ENCODE data around the gene DLGAP4.
A peak's percentile ranks its signal among the peaks of the same experiment; 100 is the strongest.
"Not testable (repeated sequence)": the region's sequence is repeated elsewhere in the genome, so short reads cannot be mapped to it uniquely, and the experiment has no call there.

DLGAP4 gene

DNA sequence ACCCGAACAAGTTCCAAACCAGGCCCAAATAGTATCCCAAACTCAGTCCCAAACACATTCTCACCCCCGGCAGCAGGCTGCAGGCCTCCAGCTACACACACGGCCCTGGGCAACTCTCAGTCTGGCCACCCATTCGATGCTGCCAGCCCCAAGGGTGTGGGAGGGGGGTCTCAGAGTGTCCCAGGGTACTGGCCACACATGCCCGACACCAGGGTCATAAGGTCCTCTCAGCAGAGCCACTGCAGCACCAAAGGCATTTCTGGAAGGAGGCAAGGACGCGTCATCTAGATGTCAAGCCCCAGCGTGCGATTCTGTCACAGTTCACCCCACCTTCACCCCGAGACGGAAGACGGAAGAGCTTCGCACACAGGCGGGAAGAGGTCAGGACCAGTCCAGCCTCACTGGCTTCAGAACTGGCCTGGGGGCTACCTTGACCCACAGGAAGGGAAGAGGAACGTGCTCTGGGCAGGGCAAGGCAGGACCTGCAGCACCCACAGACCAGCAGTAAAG lies 244.7 kb downstream of the DLGAP4 start:
- H3K27ac ChIP-seq: peak overlapping the region; percentile 34 to 99
- intact Hi-C loops (cut with DNase I; ENCODE audit: low total_unique reads): loop anchor here (10.0 kb wide), 1 partner anchor 54 kb away; the partner anchor contains the start of gene RAB5IF
- TF ChIP-seq, protein P1, sequence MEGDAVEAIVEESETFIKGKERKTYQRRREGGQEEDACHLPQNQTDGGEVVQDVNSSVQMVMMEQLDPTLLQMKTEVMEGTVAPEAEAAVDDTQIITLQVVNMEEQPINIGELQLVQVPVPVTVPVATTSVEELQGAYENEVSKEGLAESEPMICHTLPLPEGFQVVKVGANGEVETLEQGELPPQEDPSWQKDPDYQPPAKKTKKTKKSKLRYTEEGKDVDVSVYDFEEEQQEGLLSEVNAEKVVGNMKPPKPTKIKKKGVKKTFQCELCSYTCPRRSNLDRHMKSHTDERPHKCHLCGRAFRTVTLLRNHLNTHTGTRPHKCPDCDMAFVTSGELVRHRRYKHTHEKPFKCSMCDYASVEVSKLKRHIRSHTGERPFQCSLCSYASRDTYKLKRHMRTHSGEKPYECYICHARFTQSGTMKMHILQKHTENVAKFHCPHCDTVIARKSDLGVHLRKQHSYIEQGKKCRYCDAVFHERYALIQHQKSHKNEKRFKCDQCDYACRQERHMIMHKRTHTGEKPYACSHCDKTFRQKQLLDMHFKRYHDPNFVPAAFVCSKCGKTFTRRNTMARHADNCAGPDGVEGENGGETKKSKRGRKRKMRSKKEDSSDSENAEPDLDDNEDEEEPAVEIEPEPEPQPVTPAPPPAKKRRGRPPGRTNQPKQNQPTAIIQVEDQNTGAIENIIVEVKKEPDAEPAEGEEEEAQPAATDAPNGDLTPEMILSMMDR (IDR thresholded peaks at IDR 0.05): no peak

DNA sequence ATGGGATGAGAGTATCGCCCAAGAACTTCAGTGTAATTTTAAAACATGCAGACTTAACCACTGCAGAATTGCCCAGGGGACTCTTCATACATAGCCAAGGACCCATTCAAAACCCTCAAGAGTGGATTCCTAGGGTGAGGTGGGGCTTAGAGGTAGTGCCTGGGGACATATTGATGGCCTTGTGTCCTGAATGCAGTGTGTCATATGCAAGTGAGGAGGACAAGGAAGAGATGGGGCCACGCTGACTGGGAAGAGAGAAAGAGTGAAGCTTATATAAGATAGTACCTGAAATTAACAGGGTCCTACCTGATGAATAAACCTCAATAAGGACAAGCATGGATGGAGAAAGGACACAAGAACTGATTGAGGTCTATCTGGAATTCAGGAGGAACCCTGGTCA lies 249.1 kb downstream of the DLGAP4 start:
- Histone ChIP-seq H3K27me3 (no peaks in the 10 kb centered on the region), H3K27ac (no peak overlapping the region)
- DNase-seq: no peak

More for the DNA sequence above, 244.7 kb downstream of the DLGAP4 start:
- Histone ChIP-seq H3K9me3 (no peaks in the 10 kb centered on the region), H3K4me3 (no peak overlapping the region), H3K4me1 (peaks cover 0 to 54% (median 36%) of the 10 kb centered on the region in 4 donors), H3K36me3 (peaks cover 32 to 40% (median 34%) of the 10 kb centered on the region in 3 donors), H3K27me3 (no peaks in the 10 kb centered on the region)
- peak in 1 of 2 donors; percentile 83 for DNase-seq

DNA sequence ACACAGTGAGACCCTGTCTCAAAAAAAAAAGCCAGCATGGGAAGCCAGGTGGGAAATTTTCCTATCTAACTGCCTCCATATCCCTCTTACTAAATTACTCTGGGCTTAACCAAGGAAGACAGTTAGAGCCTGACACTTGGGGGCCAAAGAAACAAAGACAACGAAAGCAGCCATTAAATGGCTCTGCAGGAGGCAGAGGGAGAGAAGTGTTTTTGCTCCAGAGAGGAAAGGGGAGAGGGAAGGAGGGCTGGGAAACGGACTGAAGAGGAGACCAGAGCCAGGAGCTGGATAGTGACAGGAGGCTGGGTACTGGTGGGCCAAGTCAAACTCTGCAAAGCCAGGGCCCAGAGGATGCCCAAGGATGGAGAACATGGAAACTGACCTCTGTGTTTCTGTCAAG lies 256.6 kb downstream of the DLGAP4 start:
- H3K27me3 ChIP-seq: no peaks in the 10 kb centered on the region
- TF ChIP-seq, protein P1 (IDR thresholded peaks at IDR 0.05): no peak
- H3K4me1 ChIP-seq: no peaks in the 10 kb centered on the region
- intact Hi-C loops (cut with DNase I; ENCODE audit: low total_unique reads): no loop called here
- H3K36me3 ChIP-seq: no peaks in the 10 kb centered on the region
- no peak for DNase-seq
- H3K4me3 ChIP-seq: no peak overlapping the region
- no peak overlapping the region for H3K27ac ChIP-seq
- peaks cover 0 to 7% (median 0%) of the 10 kb centered on the region in 3 donors for H3K9me3 ChIP-seq

More for the DNA sequence above, 249.1 kb downstream of the DLGAP4 start:
- intact Hi-C loops (cut with DNase I; ENCODE audit: low total_unique reads): loop anchor here (10.0 kb wide), 1 partner anchor 50 kb away; the partner anchor contains the start of gene RAB5IF
- Histone ChIP-seq H3K4me1 (peaks cover 0 to 15% (median 6%) of the 10 kb centered on the region in 4 donors), H3K36me3 (no peaks in the 10 kb centered on the region), H3K4me3 (no peak overlapping the region), H3K9me3 (no peaks in the 10 kb centered on the region)
- TF ChIP-seq, protein P1 (IDR thresholded peaks at IDR 0.05): no peak

DNA sequence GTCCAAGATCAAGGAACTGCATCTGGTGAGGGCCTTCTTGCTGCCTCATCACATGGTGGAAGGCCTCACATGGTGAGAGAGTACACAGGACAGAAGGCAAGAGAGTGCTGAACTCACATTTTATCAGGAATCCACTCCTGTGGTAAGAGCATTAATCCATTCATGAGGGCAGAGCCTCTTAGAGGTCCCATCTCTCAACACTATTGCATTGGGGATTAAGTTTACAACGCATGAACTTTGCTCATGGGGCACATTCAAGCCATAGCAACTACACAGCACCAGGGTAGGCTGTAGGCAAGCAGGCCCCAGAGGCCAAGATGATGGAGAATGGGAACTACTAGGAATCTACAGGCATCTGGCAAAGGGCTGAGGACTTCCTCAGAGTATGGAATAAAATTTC lies 257.2 kb downstream of the DLGAP4 start:
- Histone ChIP-seq H3K27me3 (no peaks in the 10 kb centered on the region), H3K36me3 (no peaks in the 10 kb centered on the region), H3K27ac (no peak overlapping the region), H3K4me1 (no peaks in the 10 kb centered on the region), H3K4me3 (no peak overlapping the region), H3K9me3 (peaks cover 0 to 7% (median 0%) of the 10 kb centered on the region in 3 donors)
- TF ChIP-seq, protein P1 (IDR thresholded peaks at IDR 0.05): no peak
- intact Hi-C loops (cut with DNase I; ENCODE audit: low total_unique reads): no loop called here
- DNase-seq: no peak

DNA sequence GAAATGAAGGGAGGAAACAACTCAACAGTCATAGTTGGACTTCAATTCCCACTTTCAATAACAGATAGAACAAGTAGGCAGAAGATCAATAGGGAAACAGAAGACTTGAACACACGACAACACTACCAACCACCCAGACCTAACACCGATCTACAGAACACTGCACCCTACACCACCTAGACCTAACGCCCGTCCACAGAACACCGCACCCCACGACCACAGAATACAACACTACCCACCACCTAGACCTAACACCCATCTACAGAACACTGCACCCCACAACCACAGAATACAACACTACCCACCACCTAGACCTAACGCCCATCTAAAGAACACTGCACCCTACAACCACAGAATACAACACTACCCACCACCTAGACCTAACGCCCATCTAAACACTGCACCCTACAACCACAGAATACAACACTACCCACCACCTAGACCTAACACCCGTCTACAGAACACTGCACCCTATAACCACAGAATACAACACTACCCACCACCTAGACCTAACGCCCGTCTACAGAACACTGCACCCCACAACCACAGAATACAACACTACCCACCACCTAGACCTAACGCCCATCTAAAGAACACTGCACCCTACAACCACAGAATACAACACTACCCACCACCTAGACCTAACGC lies 258.1 kb downstream of the DLGAP4 start:
- H3K27ac ChIP-seq; H3K9me3 ChIP-seq; H3K4me1 ChIP-seq; DNase-seq; H3K27me3 ChIP-seq; intact Hi-C loops (cut with DNase I; ENCODE audit: low total_unique reads); H3K4me3 ChIP-seq; H3K36me3 ChIP-seq: not testable (repeated sequence)

DNA sequence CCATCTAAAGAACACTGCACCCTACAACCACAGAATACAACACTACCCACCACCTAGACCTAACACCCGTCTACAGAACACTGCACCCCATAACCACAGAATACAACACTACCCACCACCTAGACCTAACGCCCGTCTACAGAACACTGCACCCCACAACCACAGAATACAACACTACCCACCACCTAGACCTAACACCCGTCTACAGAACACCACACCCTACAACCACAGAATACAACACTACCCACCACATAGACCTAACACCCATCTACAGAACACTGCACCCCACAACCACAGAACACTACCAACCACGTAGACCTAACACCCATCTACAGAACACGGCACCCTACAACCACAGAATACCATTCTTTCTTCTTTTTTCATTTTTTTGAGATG lies 258.6 kb downstream of the DLGAP4 start:
- H3K9me3 ChIP-seq; H3K4me1 ChIP-seq; H3K36me3 ChIP-seq; DNase-seq; H3K27ac ChIP-seq; H3K4me3 ChIP-seq; H3K27me3 ChIP-seq; intact Hi-C loops (cut with DNase I; ENCODE audit: low total_unique reads): not testable (repeated sequence)

All from tibial artery (tissue), 4 donors.